GM12891 (cell line): ENCODE measurements around the gene MT1H.

Experiments used
- POLR2A ChIP-seq: IDR thresholded peaks from 2 replicates; pipeline ENCODE4 v1.6.1; 2011; ENCODE audit warnings: low read depth, low read length, control low read depth
- POLR2AphosphoS5 ChIP-seq: IDR thresholded peaks from 2 replicates; pipeline ENCODE4 v1.6.1; 2011; ENCODE audit warnings: low read depth, low read length, control low read depth
- POU2F2 ChIP-seq: IDR thresholded peaks from 2 replicates; pipeline ENCODE4 v1.6.1; 2011; ENCODE audit warnings: low read depth, mild to moderate bottlenecking, control low read depth, low read length, moderate library complexity
- SPI1 ChIP-seq: IDR thresholded peaks from 2 replicates; pipeline ENCODE4 v1.6.1; 2011; ENCODE audit warnings: low read depth, low read length, control low read depth
- TAF1 ChIP-seq: IDR thresholded peaks from 2 replicates; pipeline ENCODE4 v1.6.1; 2011; ENCODE audit warnings: low read depth, low read length, control low read depth

DNA sequence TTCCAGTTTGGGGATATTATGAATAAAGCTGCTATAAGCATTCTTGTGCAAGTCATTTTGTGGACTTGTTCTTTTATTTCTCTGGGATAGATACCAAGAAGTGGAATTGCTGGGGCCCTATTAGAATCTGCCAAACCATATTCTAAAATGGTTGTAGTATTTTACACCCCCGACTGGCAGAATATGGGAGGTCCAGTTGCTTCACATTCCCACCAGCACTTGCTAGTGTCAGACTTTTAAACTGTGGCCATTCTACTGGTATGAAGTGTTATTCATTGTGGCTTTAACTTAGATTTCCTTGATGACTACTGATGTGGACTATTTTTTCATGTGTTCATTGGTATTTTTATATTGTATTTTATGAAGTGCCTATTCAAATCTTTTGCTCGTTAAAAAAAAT is 42.2 kb downstream of the MT1H start:
- TF ChIP-seq SPI1 (no peak), POLR2AphosphoS5 (no peak), POLR2A (no peak), TAF1 (no peak), POU2F2 (no peak)
